ENCODE results near the gene FRY.

Gene FRY

DNA sequence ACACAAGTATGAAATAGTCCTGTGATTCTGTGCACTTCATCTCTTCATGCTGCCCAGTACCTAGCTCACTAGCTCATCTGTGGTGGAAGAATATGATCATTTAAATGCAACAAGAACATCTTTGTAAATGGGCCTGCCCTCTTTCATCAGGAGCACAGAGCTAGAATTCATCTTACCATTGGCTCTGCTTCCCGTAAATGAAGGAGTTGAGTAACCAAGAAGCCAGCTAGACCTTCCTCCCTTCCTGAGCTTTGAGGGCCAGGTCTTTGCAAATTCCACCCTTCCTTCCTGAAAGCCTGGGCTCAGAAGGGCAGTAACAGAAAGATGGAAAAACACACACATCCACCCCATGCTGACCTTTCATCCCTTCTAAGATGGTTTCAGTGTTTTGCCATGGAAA, 82.0 kb downstream of the FRY start:
- Histone ChIP-seq H3K4me1 (ENCODE audit: control insufficient read depth, insufficient read depth, low read length) (peaks cover 4% of the 10 kb centered on the region; the same call in 1 of the 2 replicates), H3K27ac (ENCODE audit: low read depth, low read length) (no peak overlapping the region), H3K36me3 (ENCODE audit: control insufficient read depth, insufficient read depth, low read length) (no peaks in the 10 kb centered on the region), H3K4me3 (ENCODE audit: low read depth, low read length) (no peak overlapping the region), H3K9ac (ENCODE audit: low read length) (no peak overlapping the region), H3K27me3 (ENCODE audit: control insufficient read depth, insufficient read depth, low read length) (no peaks in the 10 kb centered on the region), H3K9me3 (ENCODE audit: control insufficient read depth, insufficient read depth, low read depth, low read length) (no peaks in the 10 kb centered on the region)

DNA sequence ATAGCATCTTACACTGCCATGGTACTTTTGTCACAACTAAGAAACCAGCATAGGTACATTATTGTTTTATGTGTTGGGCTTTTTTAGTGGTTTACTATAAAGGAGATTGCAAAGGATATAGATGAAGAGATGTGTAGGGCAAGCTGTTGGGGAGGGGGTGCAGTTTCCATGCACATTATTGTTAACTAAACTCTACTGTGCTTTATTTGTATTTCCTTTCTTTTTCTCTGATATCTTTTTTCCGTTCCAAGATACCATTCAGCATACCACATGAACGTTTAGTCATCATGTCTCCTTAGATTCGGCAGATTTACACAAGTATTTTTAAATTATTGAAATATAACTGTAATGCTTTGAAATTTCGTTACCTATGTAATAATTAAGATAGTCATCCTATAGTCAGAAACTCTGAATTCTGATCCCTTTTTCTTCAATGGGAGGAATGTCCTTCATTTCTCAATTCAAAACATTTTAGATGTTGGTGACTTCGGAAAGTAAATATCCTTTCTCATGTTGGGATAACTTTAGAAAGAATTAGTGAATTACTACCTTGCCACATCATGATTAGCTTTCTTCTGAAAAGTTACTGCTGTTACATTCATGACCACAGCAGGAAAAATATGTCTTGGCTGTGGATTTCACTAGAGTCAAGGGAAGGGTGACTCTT, 82.8 kb downstream of the FRY start:
- H3K27me3 ChIP-seq (ENCODE audit: control insufficient read depth, insufficient read depth, low read length), result no peaks in the 10 kb centered on the region
- H3K36me3 ChIP-seq (ENCODE audit: control insufficient read depth, insufficient read depth, low read length), result no peaks in the 10 kb centered on the region
- no peak overlapping the region for H3K27ac ChIP-seq (ENCODE audit: low read depth, low read length)
- no peak overlapping the region for H3K4me3 ChIP-seq (ENCODE audit: low read depth, low read length)
- H3K9ac ChIP-seq (ENCODE audit: low read length), result no peak overlapping the region
- no peaks in the 10 kb centered on the region for H3K9me3 ChIP-seq (ENCODE audit: control insufficient read depth, insufficient read depth, low read depth, low read length)
- H3K4me1 ChIP-seq (ENCODE audit: control insufficient read depth, insufficient read depth, low read length), result peaks cover 4% of the 10 kb centered on the region; the same call in 1 of the 2 replicates

DNA sequence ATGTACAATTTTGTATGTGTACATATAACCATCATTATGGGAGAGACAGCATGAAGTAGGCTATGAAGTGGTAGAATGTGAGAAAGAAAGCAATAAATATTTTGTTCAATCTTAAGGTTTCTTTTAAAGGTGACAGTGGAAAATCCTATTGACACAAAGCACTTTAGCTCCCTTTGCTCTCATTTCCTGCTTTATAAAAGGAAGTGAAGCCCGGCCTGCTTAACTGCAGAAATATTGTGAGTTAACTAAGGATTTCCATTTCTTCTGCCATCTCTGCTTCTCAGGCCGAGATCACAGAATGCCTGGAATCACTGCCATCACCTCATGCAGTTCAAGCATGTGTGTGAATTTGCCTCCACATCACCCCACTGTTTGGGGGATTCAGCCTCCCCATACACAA, 83.5 kb downstream of the FRY start:
- no peaks in the 10 kb centered on the region for H3K27me3 ChIP-seq (ENCODE audit: control insufficient read depth, insufficient read depth, low read length)
- H3K4me1 ChIP-seq (ENCODE audit: control insufficient read depth, insufficient read depth, low read length), result peaks cover 4% of the 10 kb centered on the region; the same call in 1 of the 2 replicates
- no peak overlapping the region for H3K27ac ChIP-seq (ENCODE audit: low read depth, low read length)
- no peak overlapping the region for H3K9ac ChIP-seq (ENCODE audit: low read length)
- H3K36me3 ChIP-seq (ENCODE audit: control insufficient read depth, insufficient read depth, low read length), result no peaks in the 10 kb centered on the region
- no peaks in the 10 kb centered on the region for H3K9me3 ChIP-seq (ENCODE audit: control insufficient read depth, insufficient read depth, low read depth, low read length)
- H3K4me3 ChIP-seq (ENCODE audit: low read depth, low read length), result no peak overlapping the region

DNA sequence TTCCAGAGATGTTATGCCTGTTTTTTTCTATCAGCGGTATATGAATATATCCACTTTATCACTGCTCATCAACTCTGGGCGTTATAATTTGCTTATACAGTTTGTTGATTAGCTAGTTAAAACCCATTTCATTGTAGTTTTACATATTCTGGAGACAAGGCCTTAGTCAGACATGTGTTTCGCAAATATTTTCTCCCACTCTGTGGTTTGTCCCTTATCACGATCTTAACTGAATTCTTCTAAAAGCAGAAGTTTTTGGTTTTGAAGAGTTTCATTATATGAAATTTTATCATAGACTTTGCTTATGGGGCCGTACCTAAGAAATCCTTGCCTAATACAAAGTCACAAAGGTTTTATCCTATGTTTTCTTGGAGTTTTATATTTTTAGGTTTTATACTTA, 84.6 kb downstream of the FRY start:
- H3K27ac ChIP-seq (ENCODE audit: low read depth, low read length), result no peak overlapping the region
- H3K36me3 ChIP-seq (ENCODE audit: control insufficient read depth, insufficient read depth, low read length), result no peaks in the 10 kb centered on the region
- no peak overlapping the region for H3K9ac ChIP-seq (ENCODE audit: low read length)
- H3K4me3 ChIP-seq (ENCODE audit: low read depth, low read length), result no peak overlapping the region
- no peaks in the 10 kb centered on the region for H3K27me3 ChIP-seq (ENCODE audit: control insufficient read depth, insufficient read depth, low read length)
- peaks cover 4% of the 10 kb centered on the region; the same call in 1 of the 2 replicates for H3K4me1 ChIP-seq (ENCODE audit: control insufficient read depth, insufficient read depth, low read length)
- no peaks in the 10 kb centered on the region for H3K9me3 ChIP-seq (ENCODE audit: control insufficient read depth, insufficient read depth, low read depth, low read length)

DNA sequence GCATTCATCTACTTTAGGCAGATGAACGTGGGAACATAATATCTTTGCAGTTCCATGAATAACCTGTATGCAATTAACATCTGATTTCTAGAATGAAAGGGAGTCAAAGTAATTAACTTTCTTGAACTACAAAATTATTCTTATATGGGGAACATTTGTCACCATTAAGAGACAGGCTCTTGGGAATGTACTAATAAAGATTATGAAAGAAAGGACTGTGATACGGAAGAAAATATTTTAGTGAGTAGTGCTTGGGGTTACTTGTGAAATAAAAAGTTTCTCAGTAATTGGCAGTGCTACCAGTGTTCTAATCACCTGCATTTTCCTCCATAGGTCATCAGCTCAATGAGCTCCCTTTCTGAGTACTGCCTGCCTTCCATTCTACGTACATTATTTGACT, 85.4 kb downstream of the FRY start:
- Histone ChIP-seq H3K27ac (ENCODE audit: low read depth, low read length) (no peak overlapping the region), H3K9ac (ENCODE audit: low read length) (no peak overlapping the region), H3K9me3 (ENCODE audit: control insufficient read depth, insufficient read depth, low read depth, low read length) (no peaks in the 10 kb centered on the region), H3K36me3 (ENCODE audit: control insufficient read depth, insufficient read depth, low read length) (no peaks in the 10 kb centered on the region), H3K4me3 (ENCODE audit: low read depth, low read length) (no peak overlapping the region), H3K4me1 (ENCODE audit: control insufficient read depth, insufficient read depth, low read length) (peaks cover 4% of the 10 kb centered on the region; the same call in 1 of the 2 replicates), H3K27me3 (ENCODE audit: control insufficient read depth, insufficient read depth, low read length) (no peaks in the 10 kb centered on the region)

DNA sequence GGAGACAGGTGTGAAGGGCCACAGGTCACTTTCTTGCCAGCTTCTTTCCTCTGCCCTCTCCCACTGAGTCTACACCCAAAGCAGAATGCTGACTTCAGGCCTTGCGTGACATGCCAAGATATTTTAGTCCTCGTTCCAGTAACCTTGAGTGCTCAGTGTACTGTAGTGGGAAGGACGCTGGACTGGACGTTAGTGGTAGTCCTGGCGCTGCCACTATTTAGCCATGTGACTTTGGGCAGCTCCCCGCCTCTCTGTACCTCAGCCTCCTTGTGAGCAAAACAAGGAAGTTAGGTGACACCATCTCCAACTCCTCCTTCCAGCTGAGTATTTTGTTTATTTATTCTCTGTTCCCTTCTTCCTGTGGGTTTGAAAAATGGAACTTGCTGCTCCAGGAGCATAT, 86.1 kb downstream of the FRY start:
- Histone ChIP-seq H3K27me3 (ENCODE audit: control insufficient read depth, insufficient read depth, low read length) (no peaks in the 10 kb centered on the region), H3K27ac (ENCODE audit: low read depth, low read length) (no peak overlapping the region), H3K9ac (ENCODE audit: low read length) (no peak overlapping the region), H3K4me1 (ENCODE audit: control insufficient read depth, insufficient read depth, low read length) (peaks cover 4% of the 10 kb centered on the region; the same call in 1 of the 2 replicates), H3K9me3 (ENCODE audit: control insufficient read depth, insufficient read depth, low read depth, low read length) (no peaks in the 10 kb centered on the region), H3K4me3 (ENCODE audit: low read depth, low read length) (no peak overlapping the region), H3K36me3 (ENCODE audit: control insufficient read depth, insufficient read depth, low read length) (no peaks in the 10 kb centered on the region)

DNA sequence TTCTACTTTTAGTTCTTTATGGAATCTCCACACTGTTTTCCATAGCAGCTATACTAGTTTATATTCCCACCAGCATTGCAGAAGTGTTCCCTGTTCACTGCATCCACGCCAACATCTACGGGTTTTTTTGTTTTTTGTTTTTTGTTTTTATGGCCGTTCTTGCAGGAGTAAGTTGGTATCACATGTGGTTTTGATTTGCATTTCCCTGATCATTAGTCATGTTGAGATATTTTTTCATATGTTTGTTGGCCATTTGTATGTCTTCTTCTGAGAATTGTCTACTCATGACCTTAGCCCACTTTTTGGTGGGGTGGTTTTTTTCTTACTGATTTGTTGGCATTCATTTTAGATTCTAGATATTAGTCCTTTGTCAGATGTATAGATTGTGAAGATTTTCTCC, 89.7 kb downstream of the FRY start:
- no peak overlapping the region for H3K9ac ChIP-seq (ENCODE audit: low read length)
- no peak overlapping the region for H3K27ac ChIP-seq (ENCODE audit: low read depth, low read length)
- no peaks in the 10 kb centered on the region for H3K36me3 ChIP-seq (ENCODE audit: control insufficient read depth, insufficient read depth, low read length)
- H3K4me3 ChIP-seq (ENCODE audit: low read depth, low read length), result no peak overlapping the region
- peaks cover 4% of the 10 kb centered on the region; the same call in 1 of the 2 replicates for H3K4me1 ChIP-seq (ENCODE audit: control insufficient read depth, insufficient read depth, low read length)
- no peaks in the 10 kb centered on the region for H3K27me3 ChIP-seq (ENCODE audit: control insufficient read depth, insufficient read depth, low read length)
- no peaks in the 10 kb centered on the region for H3K9me3 ChIP-seq (ENCODE audit: control insufficient read depth, insufficient read depth, low read depth, low read length)

DNA sequence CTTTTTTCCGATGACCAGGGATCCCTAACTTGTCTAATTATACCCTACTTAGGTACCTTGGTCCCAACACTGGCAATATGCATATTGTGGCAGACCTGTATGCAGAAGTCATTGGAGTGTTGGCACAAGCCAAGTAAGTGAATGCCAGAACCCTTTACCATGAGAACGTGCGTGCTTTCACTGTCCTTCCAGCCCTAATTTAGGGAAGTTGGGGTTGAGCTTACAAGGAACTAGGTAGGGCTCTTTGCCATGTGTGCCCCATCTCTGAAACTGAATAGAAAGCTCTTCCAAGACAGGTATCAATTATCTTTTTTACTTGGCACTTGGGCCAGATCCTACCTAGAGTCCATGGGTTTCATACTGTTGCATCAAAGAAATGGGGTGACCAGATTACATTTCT, 93.2 kb downstream of the FRY start:
- Histone ChIP-seq H3K27me3 (ENCODE audit: control insufficient read depth, insufficient read depth, low read length) (no peaks in the 10 kb centered on the region), H3K36me3 (ENCODE audit: control insufficient read depth, insufficient read depth, low read length) (no peaks in the 10 kb centered on the region), H3K9me3 (ENCODE audit: control insufficient read depth, insufficient read depth, low read depth, low read length) (no peaks in the 10 kb centered on the region), H3K9ac (ENCODE audit: low read length) (no peak overlapping the region), H3K27ac (ENCODE audit: low read depth, low read length) (no peak overlapping the region), H3K4me3 (ENCODE audit: low read depth, low read length) (no peak overlapping the region), H3K4me1 (ENCODE audit: control insufficient read depth, insufficient read depth, low read length) (no peaks in the 10 kb centered on the region)

DNA sequence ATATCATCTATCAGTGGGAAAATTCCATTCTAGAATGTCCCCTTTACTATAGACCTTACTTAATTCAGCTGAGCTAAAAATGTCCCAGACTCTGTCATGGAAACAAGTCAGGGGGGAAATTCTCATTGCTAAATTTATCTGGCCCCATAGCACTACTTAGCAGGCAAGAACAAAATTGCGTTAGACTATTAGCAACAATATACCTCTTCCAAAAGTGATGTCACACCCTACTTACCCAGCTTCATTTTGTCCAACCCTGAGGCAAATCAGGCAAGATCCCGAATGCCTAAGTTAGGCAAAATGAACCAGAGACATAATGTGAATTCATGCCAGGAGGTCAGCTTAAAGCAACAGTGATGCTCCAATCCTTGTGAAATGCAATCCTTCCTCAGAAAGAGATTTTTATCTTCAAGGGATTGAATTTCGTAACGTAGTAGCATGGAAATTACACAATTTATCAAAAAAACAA, 93.7 kb downstream of the FRY start:
- Histone ChIP-seq H3K9ac (ENCODE audit: low read length) (no peak overlapping the region), H3K9me3 (ENCODE audit: control insufficient read depth, insufficient read depth, low read depth, low read length) (no peaks in the 10 kb centered on the region), H3K4me1 (ENCODE audit: control insufficient read depth, insufficient read depth, low read length) (no peaks in the 10 kb centered on the region), H3K27me3 (ENCODE audit: control insufficient read depth, insufficient read depth, low read length) (no peaks in the 10 kb centered on the region), H3K27ac (ENCODE audit: low read depth, low read length) (no peak overlapping the region), H3K4me3 (ENCODE audit: low read depth, low read length) (no peak overlapping the region), H3K36me3 (ENCODE audit: control insufficient read depth, insufficient read depth, low read length) (no peaks in the 10 kb centered on the region)

DNA sequence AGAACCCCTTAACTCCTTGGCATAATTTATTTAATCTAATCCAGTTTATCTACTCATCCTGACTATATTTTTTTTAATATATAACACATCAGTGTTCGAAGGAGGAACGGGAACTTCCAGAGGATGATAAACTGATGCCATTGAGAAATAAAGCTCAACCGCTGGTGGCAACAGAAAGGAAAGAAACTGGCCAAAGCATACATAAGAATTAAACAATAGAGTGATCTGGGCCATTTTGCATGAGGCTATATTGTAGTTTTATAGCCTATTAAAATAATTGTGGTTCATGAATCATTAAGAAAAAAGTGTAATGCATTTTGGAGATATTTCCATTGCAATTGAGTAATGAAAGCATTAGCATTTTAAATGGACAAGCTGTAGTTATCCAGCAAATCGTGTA, 94.2 kb downstream of the FRY start:
- Histone ChIP-seq H3K27ac (ENCODE audit: low read depth, low read length) (no peak overlapping the region), H3K36me3 (ENCODE audit: control insufficient read depth, insufficient read depth, low read length) (no peaks in the 10 kb centered on the region)

DNA sequence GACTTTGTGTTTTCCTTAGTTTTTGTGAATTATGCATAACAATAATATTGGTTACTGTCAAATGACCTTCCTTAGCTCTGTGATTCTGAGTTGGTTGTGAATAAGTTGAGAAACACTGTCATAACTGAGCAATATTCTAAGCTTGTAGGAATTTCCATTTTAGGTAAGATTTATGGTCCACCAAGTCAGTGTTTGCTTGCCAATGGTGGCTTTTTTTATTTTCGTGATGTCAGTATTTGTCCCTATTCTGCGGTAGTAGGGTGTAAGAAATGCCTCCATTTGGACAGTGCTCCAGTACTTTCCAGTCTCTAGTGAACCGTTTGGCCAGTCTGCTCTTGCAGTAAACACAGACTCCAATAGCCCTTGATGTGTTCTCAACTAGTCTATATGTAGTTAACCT, 94.7 kb downstream of the FRY start:
- no peaks in the 10 kb centered on the region for H3K9me3 ChIP-seq (ENCODE audit: control insufficient read depth, insufficient read depth, low read depth, low read length)
- no peak overlapping the region for H3K4me3 ChIP-seq (ENCODE audit: low read depth, low read length)
- H3K9ac ChIP-seq (ENCODE audit: low read length), result no peak overlapping the region
- H3K27ac ChIP-seq (ENCODE audit: low read depth, low read length), result no peak overlapping the region
- H3K4me1 ChIP-seq (ENCODE audit: control insufficient read depth, insufficient read depth, low read length), result no peaks in the 10 kb centered on the region
- H3K36me3 ChIP-seq (ENCODE audit: control insufficient read depth, insufficient read depth, low read length), result no peaks in the 10 kb centered on the region
- no peaks in the 10 kb centered on the region for H3K27me3 ChIP-seq (ENCODE audit: control insufficient read depth, insufficient read depth, low read length)

More for the DNA sequence above, 94.2 kb downstream of the FRY start:
- Histone ChIP-seq H3K9ac (ENCODE audit: low read length) (no peak overlapping the region), H3K4me1 (ENCODE audit: control insufficient read depth, insufficient read depth, low read length) (no peaks in the 10 kb centered on the region), H3K27me3 (ENCODE audit: control insufficient read depth, insufficient read depth, low read length) (no peaks in the 10 kb centered on the region), H3K4me3 (ENCODE audit: low read depth, low read length) (no peak overlapping the region), H3K9me3 (ENCODE audit: control insufficient read depth, insufficient read depth, low read depth, low read length) (no peaks in the 10 kb centered on the region)
